Testis (tissue), 3 donors: ENCODE results near the gene TDRD9. TPM values are rescaled to one million over a fixed set of nuclear protein-coding genes. Genes with fewer than 3 reads are reported as not detected.
"Not testable (repeated sequence)": the region's sequence is repeated elsewhere in the genome, so short reads cannot be mapped to it uniquely, and the experiment has no call there.

ENCODE experiments used
- DNase-seq: peaks from one replicate; pipeline ENCODE4 v3.0.0-alpha.2; 2019
- H3K27ac ChIP-seq, 2 donors: fragments of 200-600 bp; sonication (generic); one replicate each; pipeline ENCODE4 v1.5.1; 2019
- H3K27me3 ChIP-seq: fragments of 200-600 bp; sonication (generic); one replicate; pipeline ENCODE4 v1.5.1; 2019
- H3K36me3 ChIP-seq: fragments of 200-600 bp; sonication (generic); one replicate; pipeline ENCODE4 v1.5.1; 2017; ENCODE audit warnings: low read depth; ENCODE audit errors: missing control alignments
- H3K4me1 ChIP-seq: fragments of 200-600 bp; sonication (generic); one replicate; pipeline ENCODE4 v1.5.1; 2019
- H3K4me3 ChIP-seq, 2 donors: fragments of 200-600 bp; sonication (generic); one replicate each; pipeline ENCODE4 v1.5.1; 2017 to 2019
- H3K9me3 ChIP-seq: fragments of 200-600 bp; sonication (generic); one replicate; pipeline ENCODE4 v1.5.1; 2017
- CTCF ChIP-seq, 3 experiments: fragments of 450-650 bp in 2 of 3; fragments of 200-600 bp in 1 of 3; sonication (generic) in 1 of 3; IDR thresholded peaks; one replicate each; pipeline ENCODE4 v1.5.1; 2016 to 2019; ENCODE audit warnings: antibody characterized with exemption in 3 of 3, mild to moderate bottlenecking in 2 of 3, moderate library complexity in 1 of 3
- POLR2A ChIP-seq: fragments of 450-650 bp; IDR thresholded peaks from one replicate; pipeline ENCODE4 v1.6.1; 2017; ENCODE audit warnings: antibody characterized with exemption, mild to moderate bottlenecking, moderate library complexity
- WGBS, 2 donors: methylation state at CpG; one replicate each; pipeline ENCODE4 v1.1.5; 2018; 5-methylcytosine and 5-hydroxymethylcytosine counted together
- intact Hi-C: fragments of 100-400 bp; cut with DNase I; formaldehyde crosslinking; loops from one replicate; pipeline ENCODE4 v1.15.1; 2023; ENCODE audit warnings: low total_unique reads
- polyA plus RNA-seq: library from polyadenylated mRNA; stranded (reverse); fragments of 350-450 nt; fragmentation: Illumina TruSeq; extraction: RNeasy Lipid Tissue Mini Kit (QIAGEN cat#74804); gene quantifications from one replicate; pipeline ENCODE4 v1.2.3, GENCODE V29; 2014; ENCODE audit warnings: low read depth, low replicate concordance; ENCODE audit not compliant: insufficient read depth
- total RNA-seq, 2 donors: library from RNA; depleted of rRNA; stranded (reverse); fragments of >200 nt; gene quantifications; one replicate each; pipeline ENCODE4 v1.2.3, GENCODE V29; 2016

TDRD9 gene
- total and polyA plus RNA-seq, 3 donors from 2014 or later: 41.8 to 72.8 (median 68.5) TPM

GRCh38 chr14:103887557-103888115 is 40.6 kb upstream of the TDRD9 start:
- TF ChIP-seq CTCF (IDR thresholded peaks at IDR 0.05) (no peak), POLR2A (no peak)
- H3K27me3 ChIP-seq: no peaks in the 10 kb centered on the region
- H3K4me3 ChIP-seq: no peak overlapping the region
- no peaks in the 10 kb centered on the region for H3K36me3 ChIP-seq
- H3K9me3 ChIP-seq: no peaks in the 10 kb centered on the region
- WGBS, 2 donors: 87 to 91% methylated on average over 7 to 10 of the region's 10 CpGs
- no peak overlapping the region for H3K27ac ChIP-seq
- no peak for DNase-seq
- intact Hi-C loops: no loop called here
- H3K4me1 ChIP-seq: peaks cover 2% of the 10 kb centered on the region

GRCh38 chr14:103889002-103889312 is 39.3 kb upstream of the TDRD9 start:
- H3K27ac ChIP-seq, DNase-seq, H3K4me1 ChIP-seq, H3K9me3 ChIP-seq, H3K27me3 ChIP-seq, H3K4me3 ChIP-seq, H3K36me3 ChIP-seq, intact Hi-C loops: not testable (repeated sequence)
- 92 to 100% methylated on average over 4 to 8 of the region's 8 CpGs for WGBS, 2 donors

- H3K36me3 ChIP-seq: no peaks in the 10 kb centered on the region
- intact Hi-C loops: no loop called here
- no peaks in the 10 kb centered on the region for H3K9me3 ChIP-seq
- H3K4me3 ChIP-seq: no peak overlapping the region
- TF ChIP-seq CTCF (IDR thresholded peaks at IDR 0.05) (no peak), POLR2A (no peak)
- peak; percentile 26 for DNase-seq
- H3K4me1 ChIP-seq: no peaks in the 10 kb centered on the region
- no peaks in the 10 kb centered on the region for H3K27me3 ChIP-seq
- 61 to 81% methylated on average over 7 to 31 of the region's 31 CpGs for WGBS, 2 donors
- H3K27ac ChIP-seq: no peak overlapping the region
These were observed 38.8 kb upstream of the TDRD9 start for GRCh38 chr14:103889313-103890051.

GRCh38 chr14:103890052-103890371 is 38.2 kb upstream of the TDRD9 start:
- H3K4me1 ChIP-seq: no peaks in the 10 kb centered on the region
- no peaks in the 10 kb centered on the region for H3K36me3 ChIP-seq
- WGBS, 2 donors: 85 to 92% methylated on average over 4 to 10 of the region's 10 CpGs
- no peaks in the 10 kb centered on the region for H3K27me3 ChIP-seq
- DNase-seq: no peak
- no peak for TF ChIP-seq POLR2A
- no peak for TF ChIP-seq CTCF (IDR thresholded peaks at IDR 0.05)
- no peaks in the 10 kb centered on the region for H3K9me3 ChIP-seq
- H3K4me3 ChIP-seq: no peak overlapping the region
- H3K27ac ChIP-seq: no peak overlapping the region
- intact Hi-C loops: no loop called here

GRCh38 chr14:103890821-103891666 is 37.2 kb upstream of the TDRD9 start:
- 60 to 70% methylated on average over 2 to 16 of the region's 18 CpGs for WGBS, 2 donors
- DNase-seq: no peak
- Histone ChIP-seq H3K27me3 (no peaks in the 10 kb centered on the region), H3K4me1 (no peaks in the 10 kb centered on the region), H3K9me3 (no peaks in the 10 kb centered on the region), H3K4me3 (no peak overlapping the region), H3K36me3 (no peaks in the 10 kb centered on the region), H3K27ac (no peak overlapping the region)
- intact Hi-C loops: no loop called here
- TF ChIP-seq CTCF (IDR thresholded peaks at IDR 0.05) (no peak), POLR2A (no peak)
